Hindlimb muscle (tissue), 1 donor: Measurements from ENCODE around the gene HMX2. TPM values are rescaled to one million over a fixed set of nuclear protein-coding genes. Genes with fewer than 3 reads are reported as not detected.

Experiments
- polyA plus RNA-seq: library from polyadenylated mRNA; unstranded; fragments of 120-200 nt; gene quantifications from one replicate; pipeline ENCODE4 v1.2.1, GENCODE V29; 2013; ENCODE audit not compliant: insufficient read length

HMX2 gene
- polyA plus RNA-seq, 1 donor: not detected

Other genes starting within 250 kb of the HMX2 start
- not detected for gene FAM24A, start 237.5 kb upstream of the HMX2 start, polyA plus RNA-seq
- gene C10orf88, start 193.9 kb upstream of the HMX2 start, polyA plus RNA-seq: 14.1 TPM
- gene PSTK, start 167.7 kb upstream of the HMX2 start, polyA plus RNA-seq: 4.7 TPM
- 15.2 TPM for gene IKZF5, start 139.3 kb upstream of the HMX2 start, polyA plus RNA-seq
- gene ACADSB, start 139.1 kb upstream of the HMX2 start, polyA plus RNA-seq: 12.5 TPM
- not detected for gene HMX3, start 12.2 kb upstream of the HMX2 start, polyA plus RNA-seq
- gene BUB3, start 6.3 kb downstream of the HMX2 start, polyA plus RNA-seq: 54.5 TPM